GM12891 (cell line): ENCODE data around the gene RPS6KA1.

Experiments
- PAX5 ChIP-seq: IDR thresholded peaks from 2 replicates; pipeline ENCODE4 v1.6.1; 2011; ENCODE audit warnings: low read length, moderate library complexity, mild to moderate bottlenecking; ENCODE audit not compliant: insufficient read depth, severe bottlenecking
- POLR2A ChIP-seq: IDR thresholded peaks from 2 replicates; pipeline ENCODE4 v1.6.1; 2011; ENCODE audit warnings: low read depth, low read length, control low read depth
- POLR2AphosphoS5 ChIP-seq: IDR thresholded peaks from 2 replicates; pipeline ENCODE4 v1.6.1; 2011; ENCODE audit warnings: low read depth, low read length, control low read depth
- SPI1 ChIP-seq: IDR thresholded peaks from 2 replicates; pipeline ENCODE4 v1.6.1; 2011; ENCODE audit warnings: low read depth, low read length, control low read depth

DNA sequence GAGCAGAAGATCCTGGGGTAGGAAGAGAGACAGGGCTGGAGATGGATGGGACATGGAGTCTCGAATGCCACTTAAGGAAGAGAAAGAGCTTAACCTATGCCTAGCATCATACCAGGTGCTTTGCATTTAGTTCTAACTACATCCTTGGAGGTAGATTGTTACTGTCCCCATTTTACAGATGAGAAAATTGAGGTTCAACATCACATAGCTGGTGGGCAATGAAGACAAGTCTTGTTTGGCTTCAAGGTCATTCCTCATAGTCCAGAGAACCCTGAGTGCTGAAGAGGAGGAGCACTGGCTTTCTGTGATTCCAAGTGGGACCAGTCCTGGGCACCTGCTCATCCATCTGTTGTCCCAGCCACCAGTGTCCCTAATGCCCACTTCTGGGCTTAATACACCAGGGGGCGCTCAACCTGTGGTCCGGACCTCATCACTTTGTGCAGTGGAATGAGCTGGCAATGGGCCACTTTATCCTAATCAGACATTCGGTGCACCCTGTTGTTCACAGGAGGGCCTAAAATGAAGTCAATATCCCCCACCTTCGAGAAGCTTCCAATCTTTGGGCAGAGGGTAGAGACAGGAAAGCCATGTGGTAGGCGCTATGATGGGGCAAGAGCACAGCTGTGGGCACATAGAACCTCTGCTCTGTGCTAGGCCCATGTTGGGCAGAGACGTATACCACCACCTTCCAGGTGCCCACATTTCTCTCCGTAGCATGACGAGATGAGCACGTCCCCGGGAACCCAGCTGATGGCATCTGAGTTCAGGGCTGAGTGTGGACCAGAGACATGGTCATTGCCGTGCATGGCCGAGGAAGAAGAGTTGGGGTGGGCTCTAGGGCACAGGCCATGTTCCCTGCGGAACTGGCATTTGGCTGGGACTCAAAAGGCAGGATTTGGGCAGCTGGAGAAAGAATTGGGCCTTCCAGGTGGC is 9.2 kb downstream of the RPS6KA1 start:
- TF ChIP-seq PAX5 (no peak), POLR2A (no peak), POLR2AphosphoS5 (no peak), SPI1 (no peak)
